Measurements from ENCODE around the gene PDCD1.

Gene PDCD1

GRCh38 chr2:241863536-241863954, 4.9 kb upstream of the PDCD1 start:
- no peak for DNase-seq

- DNase-seq = no peak
Observed at GRCh38 chr2:241862775-241863535, 4.3 kb upstream of the PDCD1 start.

GRCh38 chr2:241862093-241862492, 3.4 kb upstream of the PDCD1 start:
- no peak for DNase-seq

GRCh38 chr2:241861264-241861663, 2.6 kb upstream of the PDCD1 start:
- no peak for DNase-seq

- DNase-seq = no peak
Observed at GRCh38 chr2:241860184-241861078, 1.7 kb upstream of the PDCD1 start.

- no peak for DNase-seq
Observed at GRCh38 chr2:241859436-241860183, 916 bp upstream of the PDCD1 start.

- DNase-seq = no peak
Observed at GRCh38 chr2:241859017-241859435, 332 bp upstream of the PDCD1 start.

GRCh38 chr2:241857572-241858121, 1.0 kb downstream of the PDCD1 start:
- no peak for DNase-seq

GRCh38 chr2:241857041-241857541, 1.6 kb downstream of the PDCD1 start:
- no peak for DNase-seq

- no peak for DNase-seq
Observed at GRCh38 chr2:241855888-241856422, 2.7 kb downstream of the PDCD1 start.

- no peak for DNase-seq
Observed at GRCh38 chr2:241855245-241855887, 3.3 kb downstream of the PDCD1 start.

- DNase-seq = no peak
Observed at GRCh38 chr2:241854342-241855244, 4.1 kb downstream of the PDCD1 start.

GRCh38 chr2:241853651-241854341, 4.9 kb downstream of the PDCD1 start:
- no peak for DNase-seq

- DNase-seq = no peak
Observed at GRCh38 chr2:241852981-241853631, 5.6 kb downstream of the PDCD1 start.

- no peak for DNase-seq
Observed at GRCh38 chr2:241852116-241852980, 6.3 kb downstream of the PDCD1 start.

- DNase-seq = no peak
Observed at GRCh38 chr2:241851325-241852115, 7.2 kb downstream of the PDCD1 start.

- no peak for DNase-seq
Observed at GRCh38 chr2:241850544-241851324, 8.0 kb downstream of the PDCD1 start.

Measured in NCI-H345 (cell line).